AG09319 (cell line): ENCODE results near the gene ZBTB4.

ENCODE experiments used
- DNase-seq: peaks from one replicate; pipeline ENCODE4 v3.0.0-alpha.2; 2010; ENCODE audit warnings: low read depth; ENCODE audit errors: extremely low read depth
- CTCF ChIP-seq: IDR thresholded peaks from 2 replicates; pipeline ENCODE4 v1.5.1; 2011; ENCODE audit warnings: low read depth, mild to moderate bottlenecking, inconsistent platforms, low read length, moderate library complexity

ZBTB4 gene

GRCh38 chr17:7442142-7442541 is 37.3 kb downstream of the ZBTB4 start:
- no peak for DNase-seq
- TF ChIP-seq CTCF, result no peak

GRCh38 chr17:7441266-7441665 is 38.2 kb downstream of the ZBTB4 start:
- DNase-seq, result no peak
- no peak for TF ChIP-seq CTCF

GRCh38 chr17:7440834-7441195 is 38.6 kb downstream of the ZBTB4 start:
- no peak for DNase-seq
- no peak for TF ChIP-seq CTCF

- DNase-seq, result no peak
Measured at GRCh38 chr17:7440113-7440833, 39.2 kb downstream of the ZBTB4 start.

GRCh38 chr17:7439462-7440112 is 39.8 kb downstream of the ZBTB4 start, which contains the start of gene FGF11:
Gene FGF11, plus strand, starts transcription at chr17:7439512. Its CDS starts 109 bp downstream, at chr17:7439621.
- no peak for DNase-seq
- TF ChIP-seq CTCF, result no peak

More at GRCh38 chr17:7440113-7440833, 39.2 kb downstream of the ZBTB4 start:
- TF ChIP-seq CTCF, result no peak

GRCh38 chr17:7438656-7439460 is 40.6 kb downstream of the ZBTB4 start:
- no peak for TF ChIP-seq CTCF
- no peak for DNase-seq
